ENCODE measurements around the gene NALF2. TPM values are rescaled to one million over a fixed set of nuclear protein-coding genes. Genes with fewer than 3 reads are reported as not detected.

Gene NALF2
- polyA plus RNA-seq, 3 donors from 2014 or later = not detected

- no peak overlapping the region for H3K27ac Mint-ChIP-seq
- DNase-seq = no peak
- no peak overlapping the region for H3K4me3 Mint-ChIP-seq
- H3K9me3 Mint-ChIP-seq = no peaks in the 10 kb centered on the region
- no peaks in the 10 kb centered on the region for H3K4me1 Mint-ChIP-seq
- H3K27me3 Mint-ChIP-seq (ENCODE audit: low read depth in 3 of 3) = peaks cover 5 to 7% (median 6%) of the 10 kb centered on the region in 3 donors
- no peaks in the 10 kb centered on the region for H3K36me3 Mint-ChIP-seq
These were observed 2.7 kb downstream of the NALF2 start for GRCh38 chrX:69506617-69507499.

GRCh38 chrX:69507500-69507789, 3.3 kb downstream of the NALF2 start:
- peaks cover 5 to 10% (median 7%) of the 10 kb centered on the region in 3 donors for H3K27me3 Mint-ChIP-seq (ENCODE audit: low read depth in 3 of 3)
- no peak overlapping the region for H3K27ac Mint-ChIP-seq
- no peaks in the 10 kb centered on the region for H3K36me3 Mint-ChIP-seq
- H3K9me3 Mint-ChIP-seq = no peaks in the 10 kb centered on the region
- H3K4me1 Mint-ChIP-seq = no peaks in the 10 kb centered on the region
- DNase-seq = no peak
- no peak overlapping the region for H3K4me3 Mint-ChIP-seq

- peaks cover 4 to 10% (median 5%) of the 10 kb centered on the region in 3 donors for H3K27me3 Mint-ChIP-seq (ENCODE audit: low read depth in 3 of 3)
- H3K36me3 Mint-ChIP-seq = no peaks in the 10 kb centered on the region
- no peaks in the 10 kb centered on the region for H3K4me1 Mint-ChIP-seq
- H3K9me3 Mint-ChIP-seq = no peaks in the 10 kb centered on the region
- DNase-seq = no peak
- H3K4me3 Mint-ChIP-seq = no peak overlapping the region
- H3K27ac Mint-ChIP-seq = no peak overlapping the region
These were observed 4.5 kb downstream of the NALF2 start for GRCh38 chrX:69508610-69509009.

GRCh38 chrX:69510137-69510715, 6.1 kb downstream of the NALF2 start:
- Mint-ChIP-seq H3K36me3 (no peaks in the 10 kb centered on the region), H3K27ac (no peak overlapping the region), H3K4me1 (no peaks in the 10 kb centered on the region), H3K27me3 (ENCODE audit: low read depth in 3 of 3) (peaks cover 4 to 10% (median 5%) of the 10 kb centered on the region in 3 donors), H3K9me3 (no peaks in the 10 kb centered on the region), H3K4me3 (no peak overlapping the region)
- no peak for DNase-seq

GRCh38 chrX:69510914-69511513, 6.9 kb downstream of the NALF2 start:
- H3K4me1 Mint-ChIP-seq = no peaks in the 10 kb centered on the region
- no peaks in the 10 kb centered on the region for H3K36me3 Mint-ChIP-seq
- H3K4me3 Mint-ChIP-seq = no peak overlapping the region
- no peak for DNase-seq
- peaks cover 4 to 8% (median 5%) of the 10 kb centered on the region in 3 donors for H3K27me3 Mint-ChIP-seq (ENCODE audit: low read depth in 3 of 3)
- no peak overlapping the region for H3K27ac Mint-ChIP-seq
- H3K9me3 Mint-ChIP-seq = no peaks in the 10 kb centered on the region

GRCh38 chrX:69522052-69522451, 17.9 kb downstream of the NALF2 start:
- DNase-seq = no peak
- Mint-ChIP-seq H3K27me3 (ENCODE audit: low read depth in 3 of 3) (peaks cover 2 to 18% (median 2%) of the 10 kb centered on the region in 3 donors), H3K4me3 (no peak overlapping the region), H3K4me1 (no peaks in the 10 kb centered on the region), H3K36me3 (no peaks in the 10 kb centered on the region), H3K9me3 (no peaks in the 10 kb centered on the region), H3K27ac (no peak overlapping the region)

- no peaks in the 10 kb centered on the region for H3K9me3 Mint-ChIP-seq
- no peak for DNase-seq
- peaks cover 2 to 14% (median 2%) of the 10 kb centered on the region in 3 donors for H3K27me3 Mint-ChIP-seq (ENCODE audit: low read depth in 3 of 3)
- no peak overlapping the region for H3K27ac Mint-ChIP-seq
- no peak overlapping the region for H3K4me3 Mint-ChIP-seq
- no peaks in the 10 kb centered on the region for H3K4me1 Mint-ChIP-seq
- H3K36me3 Mint-ChIP-seq = no peaks in the 10 kb centered on the region
These were observed 19.2 kb downstream of the NALF2 start for GRCh38 chrX:69523314-69523713.

- Mint-ChIP-seq H3K27me3 (ENCODE audit: low read depth in 3 of 3) (peaks cover 2 to 13% (median 2%) of the 10 kb centered on the region in 3 donors), H3K36me3 (no peaks in the 10 kb centered on the region), H3K9me3 (no peaks in the 10 kb centered on the region), H3K4me3 (no peak overlapping the region), H3K27ac (no peak overlapping the region), H3K4me1 (no peaks in the 10 kb centered on the region)
- no peak for DNase-seq
These were observed 20.7 kb downstream of the NALF2 start for GRCh38 chrX:69524781-69525363.

- Mint-ChIP-seq H3K9me3 (no peaks in the 10 kb centered on the region), H3K27ac (no peak overlapping the region), H3K4me1 (no peaks in the 10 kb centered on the region), H3K36me3 (no peaks in the 10 kb centered on the region), H3K27me3 (ENCODE audit: low read depth in 3 of 3) (peaks cover 0 to 7% (median under 1%) of the 10 kb centered on the region in 3 donors), H3K4me3 (no peak overlapping the region)
- no peak for DNase-seq
These were observed 26.2 kb downstream of the NALF2 start for GRCh38 chrX:69530306-69530705.

GRCh38 chrX:69531031-69531755, 27.1 kb downstream of the NALF2 start:
- Mint-ChIP-seq H3K27me3 (ENCODE audit: low read depth in 3 of 3) (peaks cover 0 to 5% (median 1%) of the 10 kb centered on the region in 3 donors), H3K4me3 (no peak overlapping the region), H3K4me1 (no peaks in the 10 kb centered on the region), H3K9me3 (no peaks in the 10 kb centered on the region), H3K27ac (no peak overlapping the region), H3K36me3 (no peaks in the 10 kb centered on the region)
- no peak for DNase-seq

- no peak overlapping the region for H3K4me3 Mint-ChIP-seq
- peaks cover 0 to 4% (median 4%) of the 10 kb centered on the region in 3 donors for H3K27me3 Mint-ChIP-seq (ENCODE audit: low read depth in 3 of 3)
- H3K9me3 Mint-ChIP-seq = no peaks in the 10 kb centered on the region
- DNase-seq = no peak
- H3K27ac Mint-ChIP-seq = no peak overlapping the region
- no peaks in the 10 kb centered on the region for H3K36me3 Mint-ChIP-seq
- peaks cover 0 to 8% of the 10 kb centered on the region in 2 donors for H3K4me1 Mint-ChIP-seq
These were observed 31.5 kb downstream of the NALF2 start for GRCh38 chrX:69535661-69536060.

- Mint-ChIP-seq H3K9me3 (no peaks in the 10 kb centered on the region), H3K36me3 (no peaks in the 10 kb centered on the region), H3K4me3 (peak overlapping the region in 3 of 5 donors; percentile 28 to 58 (median 32)), H3K27ac (peak overlapping the region in 1 of 6 donors; percentile 31), H3K27me3 (ENCODE audit: low read depth in 3 of 3) (peaks cover 0 to 5% (median 4%) of the 10 kb centered on the region in 3 donors), H3K4me1 (peaks cover 0 to 8% of the 10 kb centered on the region in 2 donors)
- DNase-seq = peak; percentile 21 to 34 (median 27)
These were observed 34.3 kb downstream of the NALF2 start for GRCh38 chrX:69538321-69538876.

- no peak for DNase-seq
These were observed 35.3 kb downstream of the NALF2 start for GRCh38 chrX:69539437-69539836.

More at GRCh38 chrX:69539437-69539836, 35.3 kb downstream of the NALF2 start:
- peaks cover 0 to 8% of the 10 kb centered on the region in 2 donors for H3K4me1 Mint-ChIP-seq
- H3K9me3 Mint-ChIP-seq = no peaks in the 10 kb centered on the region
- H3K27me3 Mint-ChIP-seq (ENCODE audit: low read depth in 3 of 3) = peaks cover 0 to 5% (median 4%) of the 10 kb centered on the region in 3 donors
- H3K27ac Mint-ChIP-seq = peak overlapping the region in 1 of 6 donors; percentile 17
- no peaks in the 10 kb centered on the region for H3K36me3 Mint-ChIP-seq
- peak overlapping the region in 1 of 5 donors; percentile 53 for H3K4me3 Mint-ChIP-seq
